Occipital lobe (tissue), 2 donors: Measurements from ENCODE around the gene SPAAR. TPM values are rescaled to one million over a fixed set of nuclear protein-coding genes. Genes with fewer than 3 reads are reported as not detected.
"Not testable (repeated sequence)": the region's sequence is repeated elsewhere in the genome, so short reads cannot be mapped to it uniquely, and the experiment has no call there.

Source experiments
- DNase-seq: peaks from one replicate; lab custom pipeline; 2025; lab: John Stamatoyannopoulos, UW
- total RNA-seq: library from RNA; depleted of rRNA; stranded (reverse); fragments of >200 nt; gene quantifications from one replicate; pipeline ENCODE4 v1.2.3, GENCODE V29; 2014

SPAAR gene
- total RNA-seq, 1 donor from 2014 or later, result 0.31 TPM

DNA sequence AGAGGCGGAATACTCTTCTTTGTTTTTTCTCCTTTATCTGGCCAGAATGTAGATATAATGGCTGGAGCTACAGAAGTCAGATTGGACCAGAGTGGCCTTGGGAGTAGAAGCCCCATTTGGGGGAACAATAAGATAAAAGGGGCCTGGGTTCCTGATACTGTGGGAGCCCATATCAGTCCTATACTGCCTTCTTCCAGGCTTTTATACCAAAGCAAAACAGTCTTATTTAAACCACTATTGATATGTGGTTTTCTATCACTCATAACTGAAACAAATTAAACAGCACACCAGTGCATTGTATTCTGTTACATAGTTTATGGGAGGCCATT is 14.3 kb downstream of the SPAAR start:
- DNase-seq, result no peak

GRCh38 chr9:35923927-35924763 is 14.9 kb downstream of the SPAAR start:
- peak; percentile 26 for DNase-seq

- DNase-seq, result no peak
These were observed 19.5 kb downstream of the SPAAR start for GRCh38 chr9:35928591-35929452.

- no peak for DNase-seq
These were observed 20.1 kb downstream of the SPAAR start for GRCh38 chr9:35929453-35929718.

- no peak for DNase-seq
These were observed 21.2 kb downstream of the SPAAR start for GRCh38 chr9:35930521-35930920.

- DNase-seq, result no peak
These were observed 21.7 kb downstream of the SPAAR start for GRCh38 chr9:35930989-35931388.

- no peak for DNase-seq
These were observed 23.4 kb downstream of the SPAAR start for GRCh38 chr9:35932735-35933134.

- no peak for DNase-seq
These were observed 24.3 kb downstream of the SPAAR start for GRCh38 chr9:35933550-35934067.

GRCh38 chr9:35934069-35934468 is 24.8 kb downstream of the SPAAR start:
- DNase-seq, result not testable (repeated sequence)

DNA sequence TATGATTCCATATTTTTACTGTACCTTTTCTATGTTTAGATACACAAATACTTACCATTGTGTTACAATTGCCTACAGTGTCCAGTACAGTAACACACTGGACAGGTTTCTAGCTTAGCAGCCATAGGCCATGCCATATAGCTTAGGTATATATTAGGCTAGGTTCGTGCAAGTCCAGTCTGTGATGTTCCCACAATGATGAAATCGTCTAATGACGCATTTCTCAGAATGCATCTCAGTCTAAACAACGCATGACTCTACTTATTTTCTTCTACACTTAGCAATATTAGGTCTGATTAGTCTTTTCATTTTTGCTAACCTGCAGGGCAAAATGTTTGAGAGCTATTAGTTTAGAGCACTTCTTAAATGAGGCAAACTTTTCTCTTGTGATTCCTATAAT is 26.0 kb downstream of the SPAAR start:
- DNase-seq, result no peak

DNA sequence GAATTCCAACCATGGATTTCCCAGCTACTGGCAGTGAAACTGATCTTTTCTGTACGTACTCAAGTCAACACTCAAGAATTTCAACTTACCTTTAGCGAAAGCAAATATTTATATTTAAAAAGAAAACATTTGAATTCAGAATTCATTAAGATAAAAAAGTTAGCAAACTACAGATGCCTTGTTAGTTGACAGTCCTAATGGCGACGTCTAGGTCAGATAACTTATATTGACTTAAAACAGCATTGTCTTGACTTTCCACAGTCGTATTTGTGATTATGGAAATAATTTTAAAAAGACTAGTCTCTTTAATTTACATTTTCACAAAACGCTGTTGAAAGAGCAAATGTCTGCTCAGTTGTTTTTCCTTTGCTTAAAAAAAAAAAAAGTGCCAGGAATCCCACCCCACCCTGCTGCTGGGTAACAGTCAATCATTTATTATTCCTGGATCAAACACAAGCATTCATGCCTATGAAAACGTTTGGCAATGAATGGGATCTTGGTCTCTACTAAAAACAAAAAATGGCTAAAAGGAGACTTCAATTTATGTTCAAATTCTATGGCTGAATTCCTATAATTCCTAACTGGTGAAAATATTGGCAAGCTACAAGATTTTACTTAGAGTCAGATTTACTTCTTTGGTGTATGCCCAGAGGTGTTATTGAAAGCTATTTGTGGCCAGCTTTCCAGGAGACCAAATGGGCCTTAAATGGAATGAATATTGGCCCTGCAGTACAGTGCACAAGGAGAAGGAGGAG is 26.6 kb downstream of the SPAAR start:
- DNase-seq, result no peak

GRCh38 chr9:35937227-35937626 is 27.9 kb downstream of the SPAAR start:
- DNase-seq, result no peak

- DNase-seq, result no peak
These were observed 29.4 kb downstream of the SPAAR start for GRCh38 chr9:35938474-35939356.

- no peak for DNase-seq
These were observed 30.5 kb downstream of the SPAAR start for GRCh38 chr9:35939679-35940250.

DNA sequence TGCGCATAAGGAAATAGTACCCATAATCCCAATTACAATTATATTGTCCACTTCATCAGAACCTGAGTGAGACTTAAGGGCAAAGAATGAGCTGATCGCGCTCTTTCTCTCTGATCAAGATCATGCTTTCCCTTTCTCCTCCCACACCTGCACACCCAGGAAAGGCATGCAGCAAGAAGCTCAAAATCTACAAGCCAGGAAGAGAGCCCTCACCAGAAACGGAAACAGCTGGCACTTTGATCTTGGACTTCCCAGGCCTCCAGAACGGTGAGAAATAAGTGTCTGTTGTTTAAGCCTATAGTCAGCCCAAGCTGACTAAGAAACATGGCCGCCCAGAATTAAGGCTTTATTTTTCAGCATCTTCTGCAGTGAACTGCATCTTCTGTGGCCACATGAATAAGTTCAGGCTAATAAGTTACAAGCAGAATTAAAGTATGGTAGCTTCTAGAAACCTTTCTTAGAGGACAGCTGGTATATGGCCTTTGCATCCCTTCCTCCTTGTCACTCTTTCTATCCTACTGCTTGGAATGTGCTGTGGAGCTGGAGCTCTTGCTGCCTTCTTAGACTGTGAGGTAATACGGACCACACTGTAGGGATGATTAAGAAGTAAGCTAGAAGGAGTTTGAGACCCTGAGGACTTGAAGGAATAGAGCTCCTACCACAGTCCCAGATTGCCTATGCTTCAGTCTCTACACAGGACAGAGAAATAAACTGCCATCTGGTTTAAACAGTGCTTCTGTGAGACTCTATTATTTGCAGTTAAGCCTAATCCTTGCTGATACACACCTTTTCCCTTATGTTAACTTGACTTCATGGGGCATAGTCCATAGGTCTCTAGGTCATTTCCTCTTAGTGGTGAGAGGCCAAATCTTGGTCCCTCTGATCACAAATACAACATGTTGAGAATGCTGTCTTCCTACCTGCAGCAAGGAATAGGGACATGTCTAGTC is 31.4 kb downstream of the SPAAR start:
- DNase-seq, result no peak

DNA sequence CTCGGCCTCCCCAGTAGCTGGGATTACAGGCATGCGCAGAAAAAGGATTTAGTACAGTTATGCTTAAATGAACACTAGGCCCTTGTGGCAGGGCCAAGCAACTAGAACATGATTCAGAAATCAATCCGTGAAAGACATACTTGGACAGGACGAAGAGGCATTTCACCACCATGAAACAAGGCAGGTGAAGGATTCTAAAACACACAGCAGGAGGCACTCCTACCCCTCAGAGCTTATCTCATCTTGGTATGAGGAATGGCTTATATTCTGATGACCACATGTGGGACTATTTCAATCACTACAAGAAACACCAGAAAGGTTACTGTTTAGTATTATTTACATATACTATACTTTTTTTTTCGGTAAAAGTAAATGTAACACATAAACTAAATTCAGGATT is 33.0 kb downstream of the SPAAR start:
- DNase-seq, result no peak

GRCh38 chr9:35944173-35944572 is 34.9 kb downstream of the SPAAR start:
- no peak for DNase-seq

- DNase-seq, result no peak
These were observed 35.6 kb downstream of the SPAAR start for GRCh38 chr9:35944841-35945240.

DNA sequence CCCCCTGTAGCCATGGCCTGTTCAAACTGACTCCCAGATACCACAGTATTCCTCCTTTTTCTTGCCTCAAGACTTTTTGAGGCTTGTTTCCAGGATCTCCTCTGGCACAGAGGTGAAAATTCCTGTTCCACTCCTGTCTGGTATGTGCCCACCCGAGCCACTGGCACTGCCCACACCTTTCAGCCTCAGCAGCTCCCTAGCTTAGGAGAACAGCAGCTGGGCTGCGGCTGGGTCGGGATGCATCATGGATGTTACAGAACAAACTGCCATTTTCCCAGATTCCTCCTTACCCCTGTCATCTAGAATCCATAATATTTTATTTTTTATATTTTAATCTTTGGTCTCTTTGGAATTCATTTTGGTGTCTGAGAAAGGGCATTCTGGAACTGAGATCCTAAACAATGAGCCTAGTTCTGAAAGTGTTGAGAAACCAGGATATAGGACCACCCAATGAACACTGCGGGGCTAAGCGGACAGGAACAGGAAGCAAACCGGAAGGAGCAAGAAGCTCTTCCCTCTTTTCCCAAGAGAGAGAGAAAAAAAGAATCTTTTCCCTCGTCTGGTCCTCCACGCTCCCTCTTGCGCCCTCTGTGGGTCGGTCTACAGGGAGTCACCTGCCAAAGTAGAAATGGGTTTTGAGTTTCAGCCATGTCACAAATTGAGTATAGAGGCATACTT is 36.2 kb downstream of the SPAAR start:
- DNase-seq, result peak; percentile 13
